Neuron (in vitro differentiated cells): ENCODE measurements around the gene TMEM131L.
"Not testable (repeated sequence)": the region's sequence is repeated elsewhere in the genome, so short reads cannot be mapped to it uniquely, and the experiment has no call there.

ENCODE experiments used
- H2AFZ ChIP-seq: one replicate; pipeline ENCODE4 v1.6.1; 2013; ENCODE audit warnings: low read depth, mild to moderate bottlenecking, inconsistent platforms, low read length, moderate library complexity
- H3K27me3 ChIP-seq: one replicate; pipeline ENCODE4 v1.6.1; 2013; ENCODE audit warnings: low read length; ENCODE audit not compliant: insufficient read depth
- H3K36me3 ChIP-seq: one replicate; pipeline ENCODE4 v1.6.1; 2013; ENCODE audit warnings: low read length; ENCODE audit not compliant: insufficient read depth
- H3K4me1 ChIP-seq: one replicate; pipeline ENCODE4 v1.6.1; 2013; ENCODE audit warnings: low read length; ENCODE audit not compliant: insufficient read depth
- H3K4me3 ChIP-seq: 2 replicates; pipeline ENCODE4 v1.5.1; 2013; ENCODE audit warnings: mild to moderate bottlenecking, low read length, moderate library complexity
- H3K9me3 ChIP-seq: one replicate; pipeline ENCODE4 v1.6.1; 2013; ENCODE audit warnings: low read length

TMEM131L gene

DNA sequence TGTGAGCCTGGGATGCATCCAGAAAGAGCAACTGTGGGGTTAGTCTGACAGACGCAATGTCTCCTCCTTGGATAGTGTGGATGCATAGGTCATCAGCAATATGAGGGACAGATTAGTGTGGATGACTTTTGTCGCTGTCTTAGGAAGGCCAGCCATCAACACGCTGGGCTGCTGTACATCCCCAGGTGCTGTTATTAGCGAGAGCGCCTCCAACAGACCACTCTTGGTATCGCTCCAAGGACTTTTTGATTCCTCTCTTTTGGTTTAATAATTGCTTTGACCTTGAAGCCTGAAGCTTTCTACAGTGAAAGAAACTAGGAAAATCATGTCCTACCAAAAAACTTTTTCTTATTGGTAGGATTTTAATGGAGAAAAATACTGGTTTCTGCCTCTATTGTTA, 76.7 kb downstream of the TMEM131L start:
- Histone ChIP-seq H3K4me3 (no peak overlapping the region), H3K4me1 (peaks cover 20% of the 10 kb centered on the region), H3K9me3 (peaks cover 2% of the 10 kb centered on the region), H3K27me3 (no peaks in the 10 kb centered on the region), H3K36me3 (no peaks in the 10 kb centered on the region), H2AFZ (no peak overlapping the region)

DNA sequence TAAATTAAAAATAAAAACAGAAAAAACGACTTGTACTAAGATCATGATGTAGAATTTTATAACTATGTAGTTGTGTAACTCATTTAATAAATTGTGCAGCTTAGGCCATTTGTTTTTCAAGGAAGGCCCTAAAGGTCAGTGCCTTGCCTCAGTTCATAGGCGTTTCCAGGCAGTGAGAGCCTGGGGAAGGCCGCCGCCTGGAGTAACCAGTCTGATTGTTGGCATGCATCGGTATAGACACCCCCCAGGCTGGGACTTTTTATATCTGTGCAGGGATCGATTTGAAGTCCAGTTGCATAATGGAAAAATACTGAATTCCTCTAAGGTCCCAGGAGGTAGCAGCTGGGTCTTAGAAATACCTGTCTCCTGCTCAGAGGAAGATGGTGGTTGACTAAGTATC, 77.2 kb downstream of the TMEM131L start:
- peaks cover 20% of the 10 kb centered on the region for H3K4me1 ChIP-seq
- no peaks in the 10 kb centered on the region for H3K36me3 ChIP-seq
- no peaks in the 10 kb centered on the region for H3K27me3 ChIP-seq
- peaks cover 2% of the 10 kb centered on the region for H3K9me3 ChIP-seq
- no peak overlapping the region for H3K4me3 ChIP-seq
- no peak overlapping the region for H2AFZ ChIP-seq

DNA sequence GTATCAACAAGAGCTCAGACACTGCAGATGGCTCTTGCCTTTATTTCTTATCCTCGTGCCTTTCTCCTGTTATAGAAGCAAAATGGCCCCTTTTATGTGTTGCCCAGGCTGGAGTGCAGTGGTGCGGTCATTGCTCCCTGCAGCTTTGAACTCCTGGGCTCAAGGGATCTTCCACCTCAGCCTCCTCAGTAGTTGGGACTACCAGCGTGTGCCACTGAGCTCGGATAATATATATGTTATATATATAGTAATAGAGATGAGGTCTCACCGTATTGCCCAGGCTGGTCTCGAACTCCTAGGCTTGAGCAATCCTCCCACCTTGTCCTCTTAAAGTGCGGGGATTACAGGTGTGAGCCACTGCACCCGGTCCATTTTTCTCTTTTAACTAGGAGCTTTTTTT, 79.7 kb downstream of the TMEM131L start:
- Histone ChIP-seq H3K4me1 (peaks cover 13% of the 10 kb centered on the region), H3K27me3 (no peaks in the 10 kb centered on the region), H2AFZ (no peak overlapping the region), H3K9me3 (peaks cover 2% of the 10 kb centered on the region), H3K36me3 (no peaks in the 10 kb centered on the region), H3K4me3 (no peak overlapping the region)

DNA sequence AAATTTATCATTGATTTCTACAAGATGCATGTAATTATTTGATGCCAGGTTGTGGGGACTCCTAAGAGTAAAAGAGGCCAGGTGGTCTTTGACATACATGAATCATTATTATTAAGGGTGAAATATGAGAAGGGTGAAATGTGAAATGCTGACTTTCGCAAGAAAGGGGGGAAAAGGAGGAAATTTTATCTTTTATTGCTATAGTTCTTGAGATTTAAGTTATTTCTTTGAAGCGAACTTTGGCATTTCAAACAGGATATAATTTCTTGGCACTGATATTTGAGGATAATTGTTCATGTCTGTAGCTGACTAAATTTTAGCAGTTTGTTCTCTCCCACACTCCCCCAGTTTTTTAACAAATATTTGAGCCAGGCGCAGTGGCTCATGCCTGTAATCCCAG, 80.1 kb downstream of the TMEM131L start:
- peaks cover 13% of the 10 kb centered on the region for H3K4me1 ChIP-seq
- H3K4me3 ChIP-seq, result no peak overlapping the region
- no peaks in the 10 kb centered on the region for H3K27me3 ChIP-seq
- H3K36me3 ChIP-seq, result no peaks in the 10 kb centered on the region
- H3K9me3 ChIP-seq, result peaks cover 1% of the 10 kb centered on the region
- no peak overlapping the region for H2AFZ ChIP-seq

DNA sequence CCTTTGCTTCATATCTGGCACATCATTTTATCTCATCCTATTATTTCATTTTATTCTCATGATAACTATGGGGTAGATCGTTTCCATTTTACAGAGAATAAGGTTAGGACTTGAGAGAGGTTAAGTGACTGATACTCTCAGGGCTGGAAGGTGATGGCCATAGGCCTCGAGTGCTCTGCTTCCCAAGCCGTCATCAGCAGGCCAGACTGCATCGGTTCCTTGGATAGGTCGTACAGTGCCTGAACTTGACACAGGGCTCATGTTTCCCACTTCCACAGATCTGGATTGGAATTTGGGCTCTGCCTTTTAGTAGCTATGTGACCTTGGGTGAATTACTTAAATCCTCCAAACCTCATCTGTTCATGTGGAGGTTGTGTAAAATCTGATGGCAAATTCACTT, 81.4 kb downstream of the TMEM131L start:
- Histone ChIP-seq H3K4me3 (no peak overlapping the region), H2AFZ (no peak overlapping the region), H3K4me1 (peaks cover 13% of the 10 kb centered on the region), H3K27me3 (no peaks in the 10 kb centered on the region), H3K36me3 (no peaks in the 10 kb centered on the region), H3K9me3 (no peaks in the 10 kb centered on the region)

DNA sequence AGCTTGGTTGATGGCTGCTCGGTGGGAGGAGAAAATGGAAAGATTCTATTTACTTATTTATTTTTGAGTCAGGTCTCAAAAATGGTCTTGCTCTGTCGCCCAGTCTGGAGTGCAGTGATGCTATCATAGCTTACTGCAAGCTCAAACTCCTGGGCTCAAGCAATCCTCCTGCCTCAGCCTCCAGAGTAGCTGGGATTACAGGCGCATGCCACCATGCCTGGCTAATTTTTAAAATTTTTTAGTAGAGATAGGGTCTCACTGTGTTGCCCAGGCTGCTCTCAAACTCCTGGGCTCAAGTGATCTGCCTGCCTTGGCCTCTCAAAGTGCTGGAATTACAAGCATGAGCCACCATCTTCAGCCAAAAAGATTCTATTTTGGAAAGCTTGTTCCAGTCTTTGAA, 82.7 kb downstream of the TMEM131L start:
- not testable (repeated sequence) for H3K9me3 ChIP-seq, H3K4me3 ChIP-seq, H3K27me3 ChIP-seq, H2AFZ ChIP-seq, H3K36me3 ChIP-seq, H3K4me1 ChIP-seq

DNA sequence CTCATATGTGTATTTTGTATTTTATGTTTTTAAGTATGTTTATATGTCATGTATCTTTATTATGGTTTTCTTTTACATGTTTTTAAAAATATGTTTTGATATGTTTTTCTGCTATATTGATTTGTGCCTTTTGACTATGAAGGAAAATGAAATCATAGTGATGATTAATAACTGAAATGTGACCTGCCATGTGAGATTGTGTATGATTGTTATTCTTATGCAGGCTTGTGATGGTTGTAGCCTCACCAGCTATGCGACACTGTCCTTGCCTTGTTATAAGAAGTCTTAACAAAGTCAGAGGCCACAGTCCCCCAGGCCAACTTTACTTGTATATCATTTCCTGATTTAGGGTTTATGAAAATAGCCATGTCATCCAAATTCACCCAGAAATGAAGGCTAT, 83.2 kb downstream of the TMEM131L start:
- Histone ChIP-seq H3K27me3 (no peaks in the 10 kb centered on the region), H3K4me1 (peaks cover 4% of the 10 kb centered on the region)

DNA sequence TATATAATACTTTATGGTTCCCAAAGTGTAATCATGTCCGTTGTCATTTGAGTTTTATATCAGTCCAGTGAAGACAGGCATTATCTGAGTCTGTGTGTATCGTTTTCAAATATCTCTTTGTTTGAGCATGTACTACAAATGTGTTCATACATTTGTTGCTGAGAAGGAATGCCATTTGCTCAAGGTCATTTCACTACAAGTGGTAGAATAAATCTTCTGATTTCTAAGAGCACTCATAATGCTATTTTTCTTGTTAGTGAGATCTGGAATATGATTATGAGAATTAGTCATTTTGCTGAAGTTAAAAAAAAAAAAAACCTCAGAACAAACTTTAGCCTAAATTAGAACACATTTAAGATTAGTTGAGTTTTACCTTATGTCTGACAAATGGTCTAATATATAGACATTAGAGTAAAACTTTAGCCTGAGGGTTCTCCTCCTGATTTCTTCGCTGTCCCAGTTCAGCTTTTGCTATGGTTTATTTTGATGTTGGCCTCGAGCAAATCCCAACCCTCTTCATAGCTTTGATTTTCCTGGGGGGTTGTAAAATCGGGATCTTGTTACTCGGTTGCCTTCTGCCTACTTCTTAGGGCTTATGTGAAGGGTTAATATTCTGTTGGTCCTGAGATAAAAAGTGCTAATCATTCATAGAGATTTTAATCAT, 87.1 kb downstream of the TMEM131L start:
- no peak overlapping the region for H2AFZ ChIP-seq
- no peaks in the 10 kb centered on the region for H3K4me1 ChIP-seq
- H3K9me3 ChIP-seq, result no peaks in the 10 kb centered on the region
- H3K4me3 ChIP-seq, result no peak overlapping the region
- no peaks in the 10 kb centered on the region for H3K27me3 ChIP-seq
- peaks cover 21% of the 10 kb centered on the region for H3K36me3 ChIP-seq

More for the DNA sequence above, 83.2 kb downstream of the TMEM131L start:
- Histone ChIP-seq H3K9me3 (no peaks in the 10 kb centered on the region), H3K36me3 (no peaks in the 10 kb centered on the region), H3K4me3 (no peak overlapping the region), H2AFZ (no peak overlapping the region)

DNA sequence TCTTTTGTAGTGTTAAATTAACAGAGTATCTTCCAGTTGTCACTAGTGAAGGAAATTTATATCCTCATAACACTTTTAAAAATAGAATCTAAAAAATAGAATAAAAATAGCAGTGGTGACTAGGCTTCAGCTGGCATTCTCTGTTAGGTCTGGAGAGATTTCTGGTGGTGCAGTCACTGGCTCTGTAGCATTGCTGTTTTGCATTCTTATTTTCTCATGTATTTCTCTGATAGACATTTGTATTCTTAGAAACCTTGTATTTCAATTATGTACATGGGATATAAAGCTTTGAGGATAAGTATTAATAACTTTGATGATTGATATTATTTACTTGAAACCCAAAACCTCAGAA, 87.6 kb downstream of the TMEM131L start:
- H3K36me3 ChIP-seq, result peaks cover 21% of the 10 kb centered on the region
- no peaks in the 10 kb centered on the region for H3K4me1 ChIP-seq
- H2AFZ ChIP-seq, result no peak overlapping the region
- H3K27me3 ChIP-seq, result no peaks in the 10 kb centered on the region
- no peaks in the 10 kb centered on the region for H3K9me3 ChIP-seq
- no peak overlapping the region for H3K4me3 ChIP-seq

DNA sequence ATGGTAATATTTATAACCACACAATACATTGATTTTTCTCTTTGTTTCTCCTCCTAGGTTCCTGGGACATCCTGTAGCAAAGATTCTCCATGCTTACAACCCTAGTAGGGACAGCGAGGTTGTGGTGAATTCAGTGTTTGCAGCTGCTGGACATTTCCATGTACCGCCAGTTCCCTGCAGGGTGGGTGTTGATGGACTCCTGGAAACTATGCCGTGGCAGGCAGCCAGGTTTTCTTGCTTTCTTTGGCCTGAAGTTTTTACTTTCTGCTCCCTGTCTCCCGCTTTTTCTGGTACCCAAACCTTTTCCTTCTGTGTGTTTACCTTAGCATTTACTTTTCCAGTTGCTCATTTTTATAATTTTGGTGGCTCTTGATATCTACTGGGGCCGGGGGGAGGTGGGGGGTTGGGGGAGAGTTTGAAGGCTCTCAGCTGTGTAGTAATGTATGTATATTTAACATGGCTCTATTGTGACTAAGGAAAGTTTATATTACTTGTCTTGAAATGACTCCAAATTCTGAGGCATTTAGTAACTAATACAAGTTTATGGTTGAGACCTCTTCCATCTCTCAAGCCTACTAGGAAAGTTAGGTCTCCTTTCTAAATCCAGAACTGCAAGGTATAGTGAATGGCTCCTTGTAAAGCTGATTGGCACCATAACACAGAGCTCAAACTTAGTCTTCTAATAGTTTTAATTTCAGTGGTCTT, 89.7 kb downstream of the TMEM131L start:
- Histone ChIP-seq H3K4me3 (no peak overlapping the region), H3K36me3 (peaks cover 29% of the 10 kb centered on the region), H3K4me1 (no peaks in the 10 kb centered on the region)

DNA sequence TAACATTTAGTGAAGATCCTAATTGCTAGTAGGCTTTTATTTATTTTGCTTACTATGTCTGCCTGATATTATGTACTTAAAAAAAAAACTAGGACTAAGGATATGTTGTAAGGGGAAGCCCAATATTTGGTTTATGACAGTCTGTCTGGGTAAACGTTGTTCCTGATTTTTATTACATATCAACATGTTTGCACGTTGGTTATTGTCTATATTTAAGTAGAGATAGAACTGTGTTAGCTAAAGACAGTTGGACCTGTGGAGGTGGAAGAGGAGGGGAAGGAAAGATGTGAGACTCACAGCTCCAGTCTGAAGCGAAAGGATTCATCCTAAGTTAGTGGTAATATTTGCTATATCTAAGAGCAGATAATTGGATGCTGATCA, 90.3 kb downstream of the TMEM131L start:
- peaks cover 32% of the 10 kb centered on the region for H3K36me3 ChIP-seq

More for the DNA sequence above, 89.7 kb downstream of the TMEM131L start:
- Histone ChIP-seq H2AFZ (no peak overlapping the region), H3K27me3 (no peaks in the 10 kb centered on the region), H3K9me3 (peaks cover 8% of the 10 kb centered on the region)

DNA sequence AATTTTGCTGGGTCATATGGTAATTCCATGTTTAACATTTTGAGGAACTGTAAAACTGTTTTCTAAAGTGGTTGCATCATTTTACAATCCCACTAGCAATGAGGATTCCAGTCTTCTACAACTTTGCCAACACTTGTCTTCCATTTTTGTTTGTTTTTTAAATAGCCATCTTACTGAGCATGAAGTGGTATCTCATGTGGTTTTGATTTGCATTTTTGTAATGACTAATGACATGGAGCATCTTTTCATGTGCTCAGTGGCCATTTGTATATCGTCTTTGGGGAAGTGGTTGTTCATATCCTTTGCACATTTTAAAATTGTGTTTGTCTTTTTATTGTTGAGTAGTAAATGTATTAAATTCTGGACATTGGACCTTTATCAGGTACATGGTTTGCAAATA, 94.7 kb downstream of the TMEM131L start:
- no peaks in the 10 kb centered on the region for H3K27me3 ChIP-seq
- peaks cover 29% of the 10 kb centered on the region for H3K36me3 ChIP-seq
- H2AFZ ChIP-seq, result no peak overlapping the region
- H3K4me1 ChIP-seq, result peaks cover 14% of the 10 kb centered on the region
- no peak overlapping the region for H3K4me3 ChIP-seq
- H3K9me3 ChIP-seq, result peaks cover 18% of the 10 kb centered on the region

More for the DNA sequence above, 90.3 kb downstream of the TMEM131L start:
- no peaks in the 10 kb centered on the region for H3K27me3 ChIP-seq
- peaks cover 12% of the 10 kb centered on the region for H3K9me3 ChIP-seq
- H2AFZ ChIP-seq, result no peak overlapping the region
- H3K4me1 ChIP-seq, result no peaks in the 10 kb centered on the region
- no peak overlapping the region for H3K4me3 ChIP-seq

DNA sequence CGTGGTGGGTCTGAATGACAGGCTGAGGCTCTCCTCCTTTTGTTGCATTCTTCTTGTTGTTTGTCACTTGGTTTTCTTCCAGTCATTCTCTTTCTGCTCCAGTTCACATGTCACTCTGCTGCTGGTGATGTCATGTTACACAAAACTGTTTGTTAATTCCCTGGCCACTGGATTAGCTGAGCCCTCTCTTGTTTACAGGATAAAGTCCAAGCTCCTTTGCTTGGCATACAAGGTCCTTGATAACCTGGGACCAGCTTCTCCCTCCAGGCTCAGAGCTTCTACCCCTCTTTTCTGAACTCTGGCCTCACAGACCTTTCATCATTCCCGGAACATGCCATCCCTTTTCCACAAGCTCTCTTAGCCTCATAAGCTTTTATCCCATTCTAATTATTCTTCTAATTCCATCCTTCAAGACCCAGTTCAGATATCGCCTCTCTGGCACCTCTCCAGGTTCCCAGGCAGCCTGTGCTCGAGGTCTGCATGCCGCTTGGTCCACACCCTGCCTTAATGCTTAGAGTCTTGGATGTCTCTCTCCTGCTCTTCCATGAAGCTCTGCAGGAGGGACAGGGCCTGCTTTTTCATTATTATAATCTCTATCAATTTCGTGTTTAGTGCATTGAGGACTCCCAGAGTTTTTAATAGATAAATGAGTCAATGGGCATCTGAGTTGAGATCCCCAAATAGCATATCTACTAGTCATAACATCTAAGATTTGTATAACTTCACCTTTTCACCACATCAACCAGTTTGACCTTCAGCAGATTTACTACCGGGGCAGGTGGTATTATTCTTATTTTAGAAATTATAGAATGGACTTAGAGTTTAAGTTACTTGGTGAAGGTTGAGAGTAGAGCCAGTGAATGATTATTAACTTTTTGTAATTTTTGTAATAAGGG, 98.7 kb downstream of the TMEM131L start:
- H3K4me1 ChIP-seq, result peaks cover 15% of the 10 kb centered on the region
- H3K36me3 ChIP-seq, result peaks cover 12% of the 10 kb centered on the region
- H3K4me3 ChIP-seq, result no peak overlapping the region
- no peaks in the 10 kb centered on the region for H3K27me3 ChIP-seq
- peaks cover 15% of the 10 kb centered on the region for H3K9me3 ChIP-seq
- H2AFZ ChIP-seq, result no peak overlapping the region
